Activated CD8-positive, alpha-beta T cell treated with anti-CD3 and anti-CD28 coated beads for 36 hours (primary cell): Measurements from ENCODE around the gene C2orf76. TPM values are rescaled to one million over a fixed set of nuclear protein-coding genes. Genes with fewer than 3 reads are reported as not detected.
"Not testable (repeated sequence)": the region's sequence is repeated elsewhere in the genome, so short reads cannot be mapped to it uniquely, and the experiment has no call there.

Source experiments
- ATAC-seq: fragments of 200-7000 bp; cut with Tn5 transposase; one replicate; pipeline ENCODE4 v1.10.0; 2021; ENCODE audit warnings: mild to moderate bottlenecking, moderate library complexity
- CTCF ChIA-PET: fragments of 350-600 bp; sonication (Branson Sonifier 250); formaldehyde crosslinking; loops from one replicate; lab custom pipeline; 2021; ENCODE audit warnings: antibody characterized with exemption; lab: Charles Lee
- POLR2A ChIA-PET: fragments of 350-600 bp; sonication (Branson Sonifier 250); formaldehyde crosslinking; loops from one replicate; lab custom pipeline; 2021; ENCODE audit warnings: antibody characterized with exemption; lab: Charles Lee
- DNase-seq: peaks from one replicate; pipeline ENCODE4 v3.0.0-alpha.2; 2020
- H3K27ac Mint-ChIP-seq: one replicate; pipeline ENCODE4 v1.8.0; 2021; ENCODE audit warnings: mild to moderate bottlenecking, mixed read lengths
- H3K27me3 Mint-ChIP-seq: one replicate; pipeline ENCODE4 v1.8.0; 2021; ENCODE audit warnings: mixed read lengths
- H3K36me3 Mint-ChIP-seq: one replicate; pipeline ENCODE4 v1.8.0; 2021; ENCODE audit warnings: low read depth, mixed read lengths
- H3K4me1 Mint-ChIP-seq: one replicate; pipeline ENCODE4 v1.8.0; 2021; ENCODE audit warnings: low read depth, mixed read lengths
- H3K4me3 Mint-ChIP-seq: one replicate; pipeline ENCODE4 v1.8.0; 2021; ENCODE audit warnings: mild to moderate bottlenecking, moderate library complexity, mixed read lengths
- H3K9me3 Mint-ChIP-seq: one replicate; pipeline ENCODE4 v1.8.0; 2021; ENCODE audit warnings: mixed read lengths
- CTCF ChIP-seq: fragments of 200-600 bp; IDR thresholded peaks from one replicate; pipeline ENCODE4 v1.8.0; 2022; ENCODE audit warnings: antibody characterized with exemption, mild to moderate bottlenecking
- intact Hi-C: fragments of 100-400 bp; cut with micrococcal nuclease; formaldehyde crosslinking; loops from one replicate; pipeline ENCODE4 v1.10.0; 2022
- total RNA-seq, 2 experiments: library from RNA; stranded (reverse); gene quantifications; one replicate each; pipeline ENCODE4 v1.2.3, GENCODE V29; 2021

C2orf76 gene
- total RNA-seq, 2 experiments from 2014 or later, result 9.6 to 11.5 TPM

GRCh38 chr2:119377294-119377992 is 10.8 kb upstream of the C2orf76 start:
- DNase-seq, result no peak
- peaks cover 7% of the 10 kb centered on the region for H3K9me3 Mint-ChIP-seq
- no peak for ATAC-seq
- no peak overlapping the region for H3K27ac Mint-ChIP-seq
- H3K36me3 Mint-ChIP-seq, result peaks cover 27% of the 10 kb centered on the region
- no peaks in the 10 kb centered on the region for H3K4me1 Mint-ChIP-seq
- no peak for TF ChIP-seq CTCF
- ChIA-PET CTCF (no interaction called here), POLR2A (interaction anchor here (2.8 kb wide), 1 partner anchor 10 kb away, joined by 12 read pairs; the partner anchor contains the start of genes C2orf76 and DBI)
- intact Hi-C loops, result no loop called here
- peaks cover 2% of the 10 kb centered on the region for H3K27me3 Mint-ChIP-seq
- H3K4me3 Mint-ChIP-seq, result no peak overlapping the region

- ATAC-seq, result no peak
- POLR2A ChIA-PET, result no interaction called here
- DNase-seq, result no peak
- Mint-ChIP-seq H3K27ac (no peak overlapping the region), H3K27me3 (no peaks in the 10 kb centered on the region), H3K4me1 (no peaks in the 10 kb centered on the region), H3K36me3 (peaks cover 33% of the 10 kb centered on the region), H3K4me3 (no peak overlapping the region), H3K9me3 (peaks cover 7% of the 10 kb centered on the region)
- intact Hi-C loops, result no loop called here
- CTCF ChIA-PET, result no interaction called here
- TF ChIP-seq CTCF, result no peak
Measured at GRCh38 chr2:119376810-119377209, 10.2 kb upstream of the C2orf76 start.

- H3K27me3 Mint-ChIP-seq, intact Hi-C loops, DNase-seq, POLR2A ChIA-PET, H3K4me1 Mint-ChIP-seq, H3K4me3 Mint-ChIP-seq, CTCF ChIA-PET, ATAC-seq, H3K9me3 Mint-ChIP-seq, H3K27ac Mint-ChIP-seq: not testable (repeated sequence)
- peaks cover 37% of the 10 kb centered on the region for H3K36me3 Mint-ChIP-seq
Measured at GRCh38 chr2:119376406-119376805, 9.8 kb upstream of the C2orf76 start.

GRCh38 chr2:119373907-119374745 is 7.5 kb upstream of the C2orf76 start:
- H3K27me3 Mint-ChIP-seq, intact Hi-C loops, H3K9me3 Mint-ChIP-seq, DNase-seq, CTCF ChIA-PET, H3K27ac Mint-ChIP-seq, H3K4me3 Mint-ChIP-seq, ATAC-seq, H3K4me1 Mint-ChIP-seq: not testable (repeated sequence)
- H3K36me3 Mint-ChIP-seq, result peaks cover 55% of the 10 kb centered on the region
- POLR2A ChIA-PET, result interaction anchor here (1.0 kb wide), 1 partner anchor 108 kb away, joined by 3 read pairs; no protein-coding TSS in a partner anchor

- intact Hi-C loops, result no loop called here
- H3K4me1 Mint-ChIP-seq, result peaks cover 14% of the 10 kb centered on the region
- no peaks in the 10 kb centered on the region for H3K27me3 Mint-ChIP-seq
- no peak for ATAC-seq
- ChIA-PET CTCF (no interaction called here), POLR2A (interaction anchor here (1.0 kb wide), 1 partner anchor 107 kb away, joined by 3 read pairs; no protein-coding TSS in a partner anchor)
- peaks cover 7% of the 10 kb centered on the region for H3K9me3 Mint-ChIP-seq
- H3K27ac Mint-ChIP-seq, result no peak overlapping the region
- TF ChIP-seq CTCF, result no peak
- DNase-seq, result no peak
- H3K4me3 Mint-ChIP-seq, result no peak overlapping the region
- H3K36me3 Mint-ChIP-seq, result peaks cover 65% of the 10 kb centered on the region
Measured at GRCh38 chr2:119372778-119373568, 6.3 kb upstream of the C2orf76 start.
